NCI-H128 (cell line): ENCODE results near the gene DUSP1.

ENCODE experiments used
- DNase-seq: peaks from one replicate; lab custom pipeline; 2025; ENCODE audit not compliant: unreplicated experiment; lab: John Stamatoyannopoulos, UW

DUSP1 gene

DNA sequence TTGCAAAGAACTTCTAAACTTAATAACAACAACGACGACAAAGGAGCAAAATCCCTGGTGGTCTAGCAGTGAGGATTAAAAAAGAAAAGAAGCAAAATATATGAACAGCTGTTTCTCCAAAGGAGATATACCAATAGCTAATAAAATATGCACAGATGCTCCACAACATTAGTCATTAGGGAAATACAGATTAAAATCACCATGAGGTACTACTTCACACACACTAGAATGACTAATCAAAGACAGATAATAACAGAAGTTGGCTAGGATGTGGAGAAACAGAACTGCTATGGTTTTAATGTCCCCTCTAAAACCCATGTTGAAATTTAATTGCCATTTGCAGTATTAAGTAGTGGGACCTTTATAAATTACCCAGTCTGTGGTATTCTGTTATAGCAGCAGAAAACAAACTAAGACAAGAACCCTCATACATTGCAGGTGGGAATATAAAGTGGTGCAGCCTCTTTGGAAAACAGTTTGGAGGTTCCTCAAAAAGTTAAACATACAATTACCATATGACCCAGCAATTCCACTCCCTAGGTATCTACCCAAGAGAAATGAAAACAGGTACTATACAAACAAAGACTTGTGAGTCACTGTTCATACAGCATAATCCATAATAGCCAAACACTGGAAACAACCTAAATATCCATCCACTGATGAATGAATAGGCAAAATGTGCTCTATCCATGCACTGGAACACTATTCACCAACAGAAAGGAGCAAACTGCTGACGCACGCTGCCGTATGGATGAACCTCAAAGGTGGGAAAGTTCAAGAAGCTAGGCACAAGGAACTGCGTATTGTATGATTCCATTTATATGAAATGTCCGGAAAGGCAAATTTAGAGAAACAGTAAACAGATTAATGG lies 11.4 kb upstream of the DUSP1 start:
- DNase-seq = no peak

DNA sequence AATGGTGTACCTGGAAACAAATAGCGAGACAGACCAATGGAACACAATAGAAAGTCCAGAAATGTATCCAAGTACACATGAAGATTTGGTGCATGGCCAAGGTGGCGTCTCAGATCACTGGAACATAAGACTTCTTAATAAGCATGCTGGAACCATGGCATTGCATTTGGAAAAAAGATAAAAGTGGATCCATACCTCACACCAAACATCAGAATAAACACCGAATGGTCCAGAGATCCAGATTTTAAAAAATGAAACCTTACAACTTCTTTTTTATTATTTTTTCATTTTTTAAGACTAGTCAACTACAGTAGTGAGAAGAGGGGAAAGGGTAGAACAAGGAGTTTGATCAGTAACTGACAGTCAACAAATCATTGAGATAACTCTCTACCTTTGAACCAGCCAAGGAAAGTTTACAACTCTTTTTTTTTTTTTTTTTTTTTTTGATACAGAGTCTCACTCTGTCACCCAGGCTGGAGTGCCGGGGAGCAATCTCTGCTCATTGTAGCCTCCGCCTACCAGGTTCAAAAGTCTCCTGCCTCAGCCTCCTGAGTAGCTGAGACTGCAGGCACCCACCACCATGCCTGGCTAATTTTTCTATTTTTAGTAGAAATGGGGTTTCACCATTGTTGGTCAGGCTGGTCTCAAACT lies 8.8 kb upstream of the DUSP1 start:
- no peak for DNase-seq

GRCh38 chr5:172777881-172778814 lies 7.2 kb upstream of the DUSP1 start:
- no peak for DNase-seq

DNA sequence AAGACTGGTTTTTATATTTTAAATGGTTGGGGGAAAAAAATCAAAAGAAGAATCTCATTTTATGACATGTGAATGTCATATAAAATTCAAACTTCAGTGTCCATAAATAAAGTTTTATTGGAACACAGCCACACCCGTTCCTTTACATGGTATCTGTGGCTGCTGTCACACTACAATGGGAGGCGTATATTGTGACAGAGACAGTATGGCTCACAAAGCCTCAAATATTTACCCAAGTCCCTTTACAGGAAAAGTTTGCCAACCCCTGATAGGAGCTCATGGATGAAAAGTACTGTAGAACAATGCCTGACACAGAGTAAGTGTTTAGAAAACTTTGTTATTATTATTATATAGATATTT lies 5.2 kb upstream of the DUSP1 start:
- DNase-seq = no peak

- DNase-seq = no peak
Measured at GRCh38 chr5:172775326-172776234, 4.6 kb upstream of the DUSP1 start.

GRCh38 chr5:172774561-172775315 lies 3.7 kb upstream of the DUSP1 start:
- no peak for DNase-seq

DNA sequence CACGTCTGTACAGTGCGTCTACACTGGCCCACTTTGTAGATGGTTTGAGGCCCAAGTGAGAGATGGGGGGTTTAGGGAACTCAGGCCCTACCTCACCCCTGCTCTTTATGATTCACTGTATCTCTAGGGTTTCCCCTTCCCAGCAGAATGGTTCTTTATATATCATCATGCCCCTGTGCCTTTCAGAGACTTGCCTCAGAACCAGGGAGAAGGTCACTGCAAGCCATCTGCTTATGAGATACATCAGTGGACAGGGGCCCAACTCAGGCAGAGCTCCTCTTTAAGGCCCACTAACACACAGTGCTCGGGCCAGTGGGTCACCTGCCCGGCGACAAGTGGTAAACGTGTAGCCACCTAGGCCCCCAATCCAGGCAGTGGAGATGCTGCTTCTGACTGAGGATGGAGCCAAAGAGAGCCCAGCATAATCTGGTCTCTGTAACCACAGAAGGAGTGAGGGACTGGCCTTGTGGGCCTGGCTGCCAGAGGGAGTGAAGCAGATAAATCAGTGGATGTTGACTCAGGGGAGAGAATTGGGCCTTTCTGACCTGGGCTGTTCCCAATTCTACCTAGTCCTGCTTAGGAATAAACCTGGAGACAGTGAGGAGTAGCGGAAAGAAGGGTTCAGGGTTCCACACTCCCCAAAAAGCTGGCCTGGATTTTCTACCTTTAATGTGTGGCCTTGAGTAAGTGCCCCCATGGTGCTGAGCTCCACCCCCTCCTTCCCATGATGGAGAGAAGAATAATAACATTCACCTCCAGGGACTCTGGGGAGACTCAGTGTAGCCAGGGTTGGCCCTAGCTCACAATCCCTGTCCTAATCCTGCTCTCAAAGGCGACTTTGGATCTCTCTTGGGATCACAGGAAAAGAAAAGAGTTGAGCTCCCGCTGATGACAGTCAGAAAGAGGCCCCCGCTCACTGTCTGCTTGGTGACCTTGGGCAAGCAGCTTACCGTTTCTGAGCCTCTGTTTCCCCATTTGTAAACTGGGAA lies 2.8 kb upstream of the DUSP1 start:
- DNase-seq = no peak

- DNase-seq = no peak
Measured at GRCh38 chr5:172772112-172772906, 1.3 kb upstream of the DUSP1 start.

GRCh38 chr5:172771439-172772111 lies 580 bp upstream of the DUSP1 start:
- DNase-seq = no peak

DNA sequence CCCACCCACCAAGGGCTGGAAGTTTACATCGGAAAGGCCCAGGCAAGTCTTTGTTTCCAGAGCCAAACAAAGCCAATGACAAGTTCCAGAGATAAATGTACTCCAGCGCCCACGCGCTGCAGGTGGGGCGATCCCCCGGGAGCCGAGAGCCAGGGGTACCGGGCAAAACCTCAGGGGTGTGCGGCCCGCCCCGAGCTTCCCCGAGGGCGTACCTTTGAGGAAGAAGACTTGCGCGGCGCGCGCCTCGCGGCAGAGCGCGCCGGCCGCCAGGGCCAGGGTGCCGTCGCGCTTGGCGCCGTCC lies 671 bp downstream of the DUSP1 start:
- DNase-seq = no peak

GRCh38 chr5:172769616-172770373 lies 1.2 kb downstream of the DUSP1 start:
- DNase-seq = no peak

GRCh38 chr5:172769342-172769615 lies 1.7 kb downstream of the DUSP1 start:
- DNase-seq = no peak

DNA sequence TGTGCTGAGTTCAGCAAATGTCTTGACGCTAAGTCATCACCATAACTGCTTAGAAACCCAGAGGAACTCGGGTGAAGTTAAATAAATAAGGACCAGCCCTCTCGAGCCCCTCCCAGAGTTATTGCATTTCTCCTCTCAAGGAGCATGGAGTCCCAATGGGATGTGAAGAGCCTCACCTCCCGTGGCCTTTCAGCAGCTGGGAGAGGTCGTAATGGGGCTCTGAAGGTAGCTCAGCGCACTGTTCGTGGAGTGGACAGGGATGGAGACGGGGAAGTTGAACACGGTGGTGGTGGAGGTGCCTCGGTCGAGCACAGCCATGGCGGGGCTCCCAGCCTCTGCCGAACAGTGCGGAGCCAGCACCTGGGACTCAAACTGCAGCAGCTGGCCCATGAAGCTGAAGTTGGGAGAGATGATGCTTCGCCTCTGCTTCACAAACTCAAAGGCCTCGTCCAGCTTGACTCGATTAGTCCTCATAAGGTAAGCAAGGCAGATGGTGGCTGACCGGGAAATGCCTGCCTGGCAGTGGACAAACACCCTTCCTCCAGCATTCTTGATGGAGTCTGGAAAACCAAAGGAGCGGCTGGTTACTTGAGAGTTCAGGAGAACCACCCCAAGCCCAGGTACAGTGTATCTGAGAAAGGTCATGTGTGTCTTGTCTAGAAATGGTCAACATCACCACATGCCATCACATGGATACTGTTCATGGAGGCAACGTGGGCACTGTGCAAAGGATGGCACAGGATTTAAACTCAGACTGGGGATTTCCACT lies 2.2 kb downstream of the DUSP1 start:
- no peak for DNase-seq

GRCh38 chr5:172768098-172768572 lies 2.9 kb downstream of the DUSP1 start:
- DNase-seq = no peak

GRCh38 chr5:172766287-172767108 lies 4.5 kb downstream of the DUSP1 start:
- no peak for DNase-seq
